RWPE1 (cell line): ENCODE measurements around the gene RBMS3.

Experiments
- CTCF ChIA-PET: fragments of 350-600 bp; sonication (Branson Sonifier 250); formaldehyde crosslinking; extraction: SDS; loops from one replicate; lab custom pipeline; 2021; lab: Yijun Ruan, JAX
- POLR2A ChIA-PET: fragments of 400-600 bp; formaldehyde crosslinking; extraction: SDS; loops from one replicate; lab custom pipeline; 2020; ENCODE audit warnings: antibody characterized with exemption; ENCODE audit not compliant: low non-redundant PET; lab: Yijun Ruan, JAX
- DNase-seq: peaks from one replicate; pipeline ENCODE4 v3.0.0; 2012; ENCODE audit warnings: low spot score
- H3K27ac ChIP-seq: fragments of 450-650 bp; 2 replicates; pipeline ENCODE4 v1.5.1; 2017
- TF ChIP-seq, protein P1 (sequence below): fragments of 450-650 bp; conservative IDR thresholded peaks from 2 replicates; pipeline ENCODE4 v1.5.1; 2017; ENCODE audit warnings: low read depth, mild to moderate bottlenecking

The RBMS3 gene

DNA sequence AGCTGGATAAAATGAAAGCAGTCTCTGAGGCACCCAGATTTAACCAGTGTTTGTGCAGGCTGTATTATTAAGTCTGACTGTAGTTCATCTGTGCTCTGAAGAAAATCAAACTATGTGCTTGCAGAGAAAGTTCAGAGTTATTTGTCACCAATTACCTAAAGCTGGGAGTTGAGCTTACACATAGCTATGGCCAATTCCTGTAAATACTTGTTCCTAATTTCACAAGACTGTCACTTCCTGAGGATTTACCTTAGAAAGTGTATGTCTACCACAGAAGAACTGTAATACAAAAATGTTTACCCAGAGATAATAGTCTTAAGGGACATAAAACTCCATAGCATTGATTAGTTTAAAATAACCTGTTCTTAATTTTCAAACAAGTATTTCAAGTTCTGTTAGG is 697.2 kb downstream of the RBMS3 start:
- ChIA-PET CTCF (interaction anchor here (0.7 kb wide), 1 partner anchor 44 kb away, joined by 6 read pairs; no protein-coding TSS in a partner anchor), POLR2A (no interaction called here)
- peak; percentile 5 for DNase-seq

DNA sequence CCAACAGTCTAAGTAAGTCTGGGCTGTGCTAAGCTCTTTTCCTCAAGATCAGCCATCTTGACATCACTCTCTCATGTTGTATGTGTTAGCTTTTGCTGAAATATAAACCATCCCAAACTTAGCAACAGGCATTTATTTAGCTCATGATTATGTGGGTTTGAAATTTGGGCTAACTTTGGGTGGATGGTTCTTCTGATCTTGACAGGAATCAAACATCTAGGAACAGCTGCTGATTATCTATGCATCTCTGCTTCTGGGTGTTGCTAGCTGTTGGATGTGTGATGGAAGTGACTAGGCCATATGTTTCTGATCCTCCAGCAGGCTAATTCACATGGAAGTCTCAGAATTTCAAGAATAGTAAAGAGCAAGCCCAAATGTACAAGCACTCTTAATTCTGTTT is 710.3 kb downstream of the RBMS3 start:
- CTCF ChIA-PET: interaction anchor here (0.7 kb wide), 1 partner anchor 593 kb away, joined by 3 read pairs; no protein-coding TSS in a partner anchor

More for the DNA sequence above, 697.2 kb downstream of the RBMS3 start:
- TF ChIP-seq, protein P1, sequence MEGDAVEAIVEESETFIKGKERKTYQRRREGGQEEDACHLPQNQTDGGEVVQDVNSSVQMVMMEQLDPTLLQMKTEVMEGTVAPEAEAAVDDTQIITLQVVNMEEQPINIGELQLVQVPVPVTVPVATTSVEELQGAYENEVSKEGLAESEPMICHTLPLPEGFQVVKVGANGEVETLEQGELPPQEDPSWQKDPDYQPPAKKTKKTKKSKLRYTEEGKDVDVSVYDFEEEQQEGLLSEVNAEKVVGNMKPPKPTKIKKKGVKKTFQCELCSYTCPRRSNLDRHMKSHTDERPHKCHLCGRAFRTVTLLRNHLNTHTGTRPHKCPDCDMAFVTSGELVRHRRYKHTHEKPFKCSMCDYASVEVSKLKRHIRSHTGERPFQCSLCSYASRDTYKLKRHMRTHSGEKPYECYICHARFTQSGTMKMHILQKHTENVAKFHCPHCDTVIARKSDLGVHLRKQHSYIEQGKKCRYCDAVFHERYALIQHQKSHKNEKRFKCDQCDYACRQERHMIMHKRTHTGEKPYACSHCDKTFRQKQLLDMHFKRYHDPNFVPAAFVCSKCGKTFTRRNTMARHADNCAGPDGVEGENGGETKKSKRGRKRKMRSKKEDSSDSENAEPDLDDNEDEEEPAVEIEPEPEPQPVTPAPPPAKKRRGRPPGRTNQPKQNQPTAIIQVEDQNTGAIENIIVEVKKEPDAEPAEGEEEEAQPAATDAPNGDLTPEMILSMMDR: no peak
- H3K27ac ChIP-seq: no peak overlapping the region

DNA sequence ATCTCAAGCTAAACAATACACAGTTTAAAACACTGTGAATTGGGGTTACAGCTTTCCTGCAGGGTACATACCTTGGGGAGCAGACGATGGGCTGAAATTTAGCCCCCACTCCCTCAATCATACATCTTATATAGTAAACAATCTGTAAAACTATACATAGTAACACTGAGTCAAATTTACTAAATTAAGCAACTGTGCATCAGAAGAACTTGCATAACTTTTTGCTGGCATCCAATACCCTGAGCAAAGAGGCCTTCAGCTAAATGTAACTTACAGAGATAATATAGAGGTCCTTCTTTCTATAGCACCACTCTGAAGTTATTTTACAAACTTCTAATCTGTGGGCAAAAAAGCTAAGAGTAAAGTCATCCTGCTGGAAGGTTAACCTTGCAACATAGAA is 721.9 kb downstream of the RBMS3 start:
- H3K27ac ChIP-seq: no peak overlapping the region
- no peak for DNase-seq
- ChIA-PET CTCF (no interaction called here), POLR2A (no interaction called here)
- TF ChIP-seq, protein P1: no peak

More for the DNA sequence above, 710.3 kb downstream of the RBMS3 start:
- no peak for DNase-seq
- TF ChIP-seq, protein P1: no peak
- POLR2A ChIA-PET: no interaction called here
- H3K27ac ChIP-seq: no peak overlapping the region

DNA sequence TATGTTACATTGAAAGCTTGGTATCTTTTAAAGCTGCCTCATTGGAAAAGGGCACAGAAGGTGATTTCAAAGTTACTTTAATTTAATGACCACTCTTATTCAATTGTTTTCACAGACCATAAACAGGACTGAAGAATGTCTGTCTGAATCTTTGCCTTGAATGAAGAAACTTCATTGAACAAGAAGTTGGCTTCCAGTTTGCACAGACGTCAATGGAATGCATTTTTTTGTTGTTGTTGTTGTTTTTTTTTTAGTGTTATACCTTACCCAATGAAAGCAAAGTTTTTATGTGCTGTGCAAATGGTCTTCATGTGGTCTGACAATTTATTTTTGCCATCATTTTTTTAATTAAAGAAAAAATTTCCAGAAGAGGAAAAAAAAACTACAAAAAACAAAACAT is 722.9 kb downstream of the RBMS3 start:
- DNase-seq: no peak
- TF ChIP-seq, protein P1: no peak
- ChIA-PET POLR2A (no interaction called here), CTCF (no interaction called here)
- H3K27ac ChIP-seq: no peak overlapping the region

DNA sequence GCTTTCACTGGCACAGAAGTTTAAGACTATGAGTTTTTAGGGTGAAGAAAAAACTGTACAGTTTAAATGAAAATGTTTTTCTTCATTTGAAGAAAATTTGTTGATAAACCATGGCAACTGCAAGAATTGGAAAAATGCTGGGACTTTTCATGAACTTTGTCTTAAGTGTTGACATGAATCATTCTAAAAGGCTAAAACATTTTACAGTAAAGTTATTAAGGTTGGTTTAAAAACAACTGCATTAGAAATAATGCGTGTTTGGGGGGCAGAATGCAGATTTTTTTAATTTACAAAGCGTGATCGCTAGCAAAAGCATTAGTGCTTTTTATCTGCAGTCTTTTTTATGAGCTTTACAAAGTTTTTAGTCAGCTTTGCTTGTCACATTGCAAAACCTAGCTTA is 723.6 kb downstream of the RBMS3 start:
- TF ChIP-seq, protein P1: no peak
- CTCF ChIA-PET: no interaction called here
- POLR2A ChIA-PET: no interaction called here
- no peak for DNase-seq
- no peak overlapping the region for H3K27ac ChIP-seq

DNA sequence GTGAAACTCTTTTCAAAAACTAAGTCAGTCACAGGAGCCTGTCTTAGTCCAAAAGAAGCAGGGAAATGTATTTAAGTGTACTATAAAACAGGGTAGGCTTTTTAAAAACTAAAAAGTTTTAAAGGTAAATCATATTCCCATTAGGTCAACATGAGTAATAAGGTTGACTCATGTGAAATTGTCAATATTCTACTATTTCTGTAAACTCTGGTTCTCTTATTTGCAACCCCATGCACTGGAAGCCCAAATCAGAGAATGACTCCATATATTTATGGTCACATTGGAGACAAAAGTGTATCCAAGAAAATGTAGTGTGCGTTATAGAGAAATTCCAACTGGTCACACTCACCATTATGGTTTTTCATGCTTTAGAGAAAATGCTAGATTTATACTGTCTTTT is 725.2 kb downstream of the RBMS3 start:
- ChIA-PET POLR2A (no interaction called here), CTCF (no interaction called here)
- no peak for DNase-seq
- H3K27ac ChIP-seq: no peak overlapping the region
- TF ChIP-seq, protein P1: no peak
